Activated CD4-positive, alpha-beta T cell treated with anti-CD3 and anti-CD28 coated beads, Interleukin-2, Interleukin-4, amounts not matched to agents 100 ng/mL and 50 ng/mL, durations not matched to agents 16 hours and 8 hours (primary cell): Measurements from ENCODE around the gene AMIGO3.
A peak's percentile ranks its signal among the peaks of the same experiment; 100 is the strongest.

Experiments
- DNase-seq: peaks from one replicate; pipeline ENCODE4 v3.0.0-alpha.2; 2020; ENCODE audit warnings: low spot score

Gene AMIGO3

GRCh38 chr3:49725906-49726681, 6.6 kb upstream of the AMIGO3 start:
- DNase-seq, result no peak

- DNase-seq, result no peak
These were observed 5.1 kb upstream of the AMIGO3 start for GRCh38 chr3:49724586-49724985.

- DNase-seq, result peak; percentile 96
These were observed 4.4 kb upstream of the AMIGO3 start, which contains the start of gene GMPPB for GRCh38 chr3:49723628-49724551. TSS of gene GMPPB (minus strand) at chr3:49723951. CDS start at chr3:49723726, 225 bp downstream.

GRCh38 chr3:49723296-49723627, 3.8 kb upstream of the AMIGO3 start:
- DNase-seq, result peak; percentile 62

GRCh38 chr3:49722896-49723295, 3.4 kb upstream of the AMIGO3 start:
- DNase-seq, result no peak

- no peak for DNase-seq
These were observed 2.7 kb upstream of the AMIGO3 start for GRCh38 chr3:49721896-49722781.

- no peak for DNase-seq
These were observed 2.1 kb upstream of the AMIGO3 start for GRCh38 chr3:49721596-49721895.

GRCh38 chr3:49720855-49721595, 1.5 kb upstream of the AMIGO3 start:
- no peak for DNase-seq

GRCh38 chr3:49718858-49719213, 648 bp downstream of the AMIGO3 start:
- no peak for DNase-seq

- no peak for DNase-seq
These were observed 1.3 kb downstream of the AMIGO3 start for GRCh38 chr3:49717959-49718857.

GRCh38 chr3:49717211-49717958, 2.1 kb downstream of the AMIGO3 start:
- DNase-seq, result no peak

GRCh38 chr3:49716691-49717210, 2.7 kb downstream of the AMIGO3 start:
- DNase-seq, result no peak

- no peak for DNase-seq
These were observed 3.3 kb downstream of the AMIGO3 start for GRCh38 chr3:49716169-49716568.

GRCh38 chr3:49715611-49716121, 3.8 kb downstream of the AMIGO3 start:
- no peak for DNase-seq

- no peak for DNase-seq
These were observed 4.5 kb downstream of the AMIGO3 start for GRCh38 chr3:49714728-49715550.

- no peak for DNase-seq
These were observed 6.0 kb downstream of the AMIGO3 start for GRCh38 chr3:49713336-49714105.

GRCh38 chr3:49712631-49713317, 6.7 kb downstream of the AMIGO3 start:
- no peak for DNase-seq
